Stimulated activated CD8-positive, alpha-beta memory T cell treated with anti-CD3 and anti-CD28 coated beads, Interleukin-15, amount 100 ng/mL, for 1 hour (primary cell): ENCODE data around the gene EPN2.
"Not testable (repeated sequence)": the region's sequence is repeated elsewhere in the genome, so short reads cannot be mapped to it uniquely, and the experiment has no call there.

ENCODE experiments used
- DNase-seq: peaks from one replicate; pipeline ENCODE4 v3.0.0-alpha.2; 2020; ENCODE audit warnings: low read depth

The EPN2 gene

DNA sequence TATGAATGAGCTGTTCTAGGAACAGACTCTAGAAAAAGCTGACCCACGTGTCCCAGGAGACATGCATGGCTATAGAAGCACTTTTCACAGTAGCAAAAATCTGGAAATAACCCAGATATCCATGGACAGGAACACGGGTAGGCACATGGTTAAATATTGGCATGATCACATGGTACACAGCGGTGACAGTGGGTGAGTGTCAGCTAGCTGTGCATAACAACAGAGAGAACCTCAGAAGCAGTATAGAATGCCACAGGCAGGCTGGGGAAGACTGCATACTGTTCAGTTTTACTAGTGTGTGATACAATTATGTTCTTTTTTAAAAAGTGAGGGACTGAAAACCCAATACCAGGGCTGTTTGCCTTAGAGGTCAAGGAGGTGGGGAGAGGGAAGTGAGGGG, 31.4 kb downstream of the EPN2 start:
- no peak for DNase-seq

DNA sequence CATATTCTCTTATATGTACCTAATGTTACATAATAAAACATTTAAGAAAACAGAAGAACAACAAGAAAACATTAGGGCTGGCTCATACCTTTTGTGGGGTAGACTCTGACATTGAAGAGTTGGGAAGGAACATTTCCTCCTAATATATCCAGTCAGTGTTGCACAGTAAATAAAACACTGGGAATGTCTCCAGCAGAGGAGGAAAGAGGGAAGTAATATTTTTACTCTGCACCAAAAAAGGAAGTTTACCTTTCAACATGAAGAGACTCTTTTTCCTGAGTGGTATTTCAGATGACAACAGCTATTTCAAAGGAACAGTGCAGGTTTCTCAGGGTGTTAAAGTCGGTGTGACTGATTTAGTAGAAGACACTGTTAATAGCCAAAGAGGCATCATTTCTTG, 31.9 kb downstream of the EPN2 start:
- no peak for DNase-seq

DNA sequence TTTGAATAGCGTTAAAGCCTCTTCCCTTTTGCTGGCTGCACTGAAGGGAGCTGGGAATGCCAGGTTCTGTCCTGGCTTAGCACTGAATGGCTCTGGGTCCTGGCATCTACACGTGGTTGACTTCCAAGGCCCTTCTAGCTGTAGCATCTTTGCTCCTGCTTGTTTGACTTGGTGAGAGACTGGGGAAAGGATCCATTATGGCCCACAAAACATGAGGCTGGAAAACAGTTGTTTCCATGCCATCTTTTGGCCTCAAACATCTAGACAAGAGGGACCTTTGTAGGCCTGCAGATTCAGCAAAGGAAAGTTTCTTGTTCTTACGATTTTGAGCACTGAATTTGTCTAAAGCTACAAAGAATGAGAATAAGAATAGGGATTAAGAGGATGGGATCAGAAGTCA, 32.5 kb downstream of the EPN2 start:
- DNase-seq: no peak

DNA sequence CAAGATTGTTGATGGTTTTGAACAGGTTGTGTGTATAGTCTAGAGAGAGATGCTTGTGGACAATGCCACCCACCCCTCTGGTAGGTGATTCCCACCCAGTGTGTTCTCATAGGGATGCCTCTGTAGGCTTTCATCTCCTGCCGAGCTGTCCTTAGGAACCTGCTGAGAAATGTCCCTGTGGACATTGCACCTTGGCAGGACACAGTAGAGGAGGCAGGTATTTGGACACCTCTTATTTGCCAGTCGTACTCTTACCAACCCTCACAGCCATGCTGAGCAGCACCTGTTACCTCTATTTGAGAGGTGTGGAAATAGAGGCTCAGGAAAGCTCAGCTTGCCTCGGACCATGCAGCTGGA, 33.2 kb downstream of the EPN2 start:
- DNase-seq: no peak

DNA sequence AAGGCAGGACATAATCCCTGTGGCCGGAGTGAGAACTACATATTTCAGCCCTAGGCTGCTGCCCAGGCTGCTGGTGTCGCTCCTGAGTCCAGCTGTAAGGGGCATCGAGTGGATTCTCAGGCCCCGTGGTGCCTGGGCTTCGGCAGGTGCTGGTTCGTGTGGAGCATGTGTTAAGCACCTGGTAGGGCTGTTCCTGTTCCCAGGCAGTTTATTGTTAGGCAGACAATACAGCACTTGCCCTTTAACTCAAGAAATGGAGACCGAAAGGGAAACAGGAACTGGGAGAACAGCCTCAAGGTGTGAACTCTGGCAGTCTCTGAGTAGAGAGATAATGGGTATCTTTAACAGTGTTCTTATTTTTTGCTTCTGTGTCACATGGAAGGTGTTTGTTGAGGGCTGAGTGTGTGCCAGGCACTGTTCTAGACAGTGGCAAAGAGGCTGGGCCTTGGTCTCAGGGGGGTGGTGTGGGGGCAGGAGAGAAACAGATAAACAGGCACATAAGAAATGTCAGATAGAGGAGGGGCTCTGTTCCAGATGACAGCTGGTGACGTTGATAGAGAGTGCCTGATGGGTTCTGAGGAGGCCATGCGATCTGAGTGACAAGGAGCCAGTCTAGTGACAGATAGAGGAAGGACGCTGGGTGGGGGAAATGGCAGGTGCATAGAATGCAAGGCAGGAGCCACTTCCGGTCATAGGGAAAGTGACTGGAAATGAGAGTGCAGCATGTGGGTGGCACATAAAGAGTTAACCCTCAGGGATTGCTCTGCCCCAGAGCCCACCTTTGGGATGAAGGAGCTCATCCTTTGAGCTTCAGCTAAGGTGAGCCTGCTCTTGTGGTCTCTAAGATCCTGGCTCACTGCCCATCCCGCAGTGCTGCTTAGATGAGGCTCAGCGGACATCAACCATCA, 33.8 kb downstream of the EPN2 start:
- no peak for DNase-seq

DNA sequence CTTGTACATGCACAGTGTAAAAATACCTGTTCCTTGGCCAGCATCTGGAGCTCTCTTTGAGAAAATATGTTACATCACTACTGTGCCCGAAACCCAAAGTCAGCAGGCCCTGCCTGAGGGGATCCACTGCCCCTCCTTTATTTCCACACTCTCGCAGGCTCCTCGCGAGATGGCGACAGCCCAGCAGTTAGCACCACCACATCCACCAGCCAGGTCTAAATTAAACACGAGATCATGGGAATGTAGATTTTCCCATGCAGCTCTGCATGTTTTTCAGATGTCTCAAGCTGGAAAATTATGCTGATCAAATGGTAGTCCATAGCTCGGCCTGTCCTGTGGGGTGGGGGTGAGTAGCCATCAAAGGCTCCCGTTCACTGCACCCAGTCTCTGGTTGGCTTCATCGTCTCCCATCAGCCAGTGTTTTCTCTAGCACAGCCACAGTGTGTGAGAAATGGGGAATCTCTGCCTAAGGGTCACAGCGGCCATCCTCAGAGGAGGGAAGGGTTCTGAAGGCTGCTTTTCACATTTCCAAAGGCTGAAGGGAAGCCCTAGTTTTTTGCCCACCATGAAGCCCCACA, 34.7 kb downstream of the EPN2 start:
- DNase-seq: no peak

DNA sequence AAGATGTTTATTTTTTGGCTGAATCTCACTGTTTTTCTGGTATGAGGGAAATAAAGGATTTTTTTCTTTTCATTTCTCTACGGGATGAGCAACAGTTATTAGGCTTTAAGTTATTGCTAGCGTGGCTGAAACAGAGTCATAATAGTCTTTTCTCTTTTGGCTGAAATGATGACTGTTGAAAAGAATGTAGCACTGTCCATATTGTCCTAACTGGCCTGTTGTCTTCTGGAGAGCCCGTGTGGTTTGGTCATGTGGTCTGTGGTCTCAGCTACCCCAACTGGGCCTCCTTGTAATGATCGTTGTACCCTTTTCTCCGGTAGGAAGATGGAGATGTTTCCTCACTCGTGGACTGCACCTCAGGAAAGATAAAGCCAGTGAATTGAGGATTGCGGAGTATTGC, 36.6 kb downstream of the EPN2 start:
- no peak for DNase-seq

DNA sequence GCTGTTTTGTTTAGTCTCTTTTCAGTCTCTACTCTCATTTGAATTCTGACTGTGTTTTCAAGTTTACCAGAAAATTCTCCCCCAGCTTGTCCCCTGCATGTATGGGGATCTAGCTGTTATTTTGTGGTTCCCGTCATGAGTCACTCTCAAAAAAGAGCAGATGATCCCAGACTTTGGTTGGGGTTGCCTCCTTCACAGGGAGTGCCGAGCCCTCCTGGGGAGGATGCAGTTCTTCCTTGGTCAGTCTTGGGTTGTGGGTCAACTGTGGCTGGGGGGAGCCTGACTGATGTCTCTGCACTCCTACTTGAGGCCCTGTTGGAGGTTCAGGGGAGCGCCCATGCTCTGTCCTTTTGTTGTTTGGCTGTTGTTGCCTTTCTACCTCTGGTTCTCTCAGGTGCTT, 37.7 kb downstream of the EPN2 start:
- DNase-seq: no peak

DNA sequence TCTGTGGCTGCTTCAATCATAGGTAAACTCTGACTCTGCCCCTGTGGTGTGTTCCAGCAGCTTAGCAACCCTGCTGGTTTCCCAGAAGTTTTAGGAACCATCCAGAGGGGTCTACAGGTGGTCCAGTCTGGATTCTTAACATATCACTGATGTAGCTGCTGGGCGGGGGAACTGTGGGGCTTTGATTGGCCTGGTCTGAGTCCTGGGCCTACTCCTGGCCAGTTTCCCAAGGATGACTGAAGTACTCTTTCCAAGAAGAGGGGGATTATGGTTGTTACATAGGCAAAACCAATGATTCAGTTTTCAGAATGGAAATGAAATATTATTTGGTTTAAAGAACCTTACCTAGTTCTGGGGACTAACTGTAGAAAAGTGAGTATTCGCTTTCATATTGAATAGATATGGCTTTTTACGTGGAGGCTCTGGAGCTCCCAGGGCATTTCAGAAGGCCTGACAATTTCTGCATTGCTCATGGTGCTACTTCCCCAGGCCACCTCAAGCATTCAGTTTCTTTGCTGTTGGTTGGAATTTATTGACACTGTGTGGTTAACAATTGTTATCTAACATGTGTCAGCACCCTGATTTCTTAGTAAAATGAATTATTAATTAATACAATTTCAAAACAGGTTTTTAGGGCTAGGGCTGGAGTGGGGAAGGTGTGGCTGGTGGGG, 38.4 kb downstream of the EPN2 start:
- no peak for DNase-seq

DNA sequence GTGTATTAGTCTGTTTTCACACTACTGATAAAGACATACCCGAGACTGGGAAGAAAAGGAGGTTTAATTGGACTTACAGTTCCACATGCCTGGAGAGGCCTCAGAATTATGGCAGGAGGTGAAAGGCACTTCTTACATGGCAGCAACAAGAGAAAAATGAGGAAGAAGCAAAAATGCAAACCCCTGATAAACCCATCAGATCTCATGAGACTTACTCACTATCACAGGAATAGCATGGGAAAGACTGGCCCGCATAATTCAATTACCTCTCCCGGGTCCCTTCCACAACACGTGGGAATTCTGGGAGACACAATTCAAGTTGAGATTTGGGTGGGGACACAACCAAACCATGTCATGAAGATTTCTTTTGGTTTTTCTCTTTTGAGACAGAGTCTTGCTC, 41.1 kb downstream of the EPN2 start:
- DNase-seq: not testable (repeated sequence)

DNA sequence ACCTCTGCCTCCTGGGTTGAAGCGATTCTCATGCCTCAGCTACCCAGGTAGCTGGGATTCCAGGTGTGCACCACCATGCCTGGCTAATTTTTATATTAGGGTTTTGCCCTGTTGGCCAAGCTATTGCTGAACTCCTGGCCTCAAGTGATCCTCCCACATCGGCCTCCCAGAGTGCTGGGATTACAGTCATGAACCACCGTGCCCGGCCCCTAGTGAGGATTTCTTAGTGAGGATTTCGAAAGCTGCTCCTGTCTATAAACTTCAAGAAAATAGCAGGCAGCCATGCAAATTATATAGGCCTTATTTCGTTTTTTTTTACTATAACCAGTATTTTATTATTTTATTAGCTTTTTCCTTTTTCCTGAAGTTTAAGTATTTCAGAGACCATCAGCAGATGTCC, 41.6 kb downstream of the EPN2 start:
- DNase-seq: no peak

DNA sequence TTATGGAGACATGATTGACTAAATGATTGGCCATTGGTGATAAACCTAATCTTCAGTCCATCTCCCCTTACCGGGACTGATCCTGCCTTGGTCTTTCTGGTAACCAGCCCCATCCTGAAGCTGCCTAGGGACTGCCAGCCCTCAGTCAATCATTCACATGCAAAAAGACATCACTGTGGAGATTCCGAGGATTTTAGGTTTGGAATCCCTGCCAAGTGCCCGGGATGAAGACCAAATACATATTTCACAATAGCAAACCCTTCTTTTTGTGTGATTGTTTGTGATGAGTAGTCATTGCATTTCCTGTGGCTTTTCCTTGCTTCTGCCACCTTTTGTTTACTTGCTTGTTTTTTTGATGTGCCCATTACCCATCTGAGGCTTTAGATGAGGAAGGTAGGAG, 44.0 kb downstream of the EPN2 start:
- no peak for DNase-seq

DNA sequence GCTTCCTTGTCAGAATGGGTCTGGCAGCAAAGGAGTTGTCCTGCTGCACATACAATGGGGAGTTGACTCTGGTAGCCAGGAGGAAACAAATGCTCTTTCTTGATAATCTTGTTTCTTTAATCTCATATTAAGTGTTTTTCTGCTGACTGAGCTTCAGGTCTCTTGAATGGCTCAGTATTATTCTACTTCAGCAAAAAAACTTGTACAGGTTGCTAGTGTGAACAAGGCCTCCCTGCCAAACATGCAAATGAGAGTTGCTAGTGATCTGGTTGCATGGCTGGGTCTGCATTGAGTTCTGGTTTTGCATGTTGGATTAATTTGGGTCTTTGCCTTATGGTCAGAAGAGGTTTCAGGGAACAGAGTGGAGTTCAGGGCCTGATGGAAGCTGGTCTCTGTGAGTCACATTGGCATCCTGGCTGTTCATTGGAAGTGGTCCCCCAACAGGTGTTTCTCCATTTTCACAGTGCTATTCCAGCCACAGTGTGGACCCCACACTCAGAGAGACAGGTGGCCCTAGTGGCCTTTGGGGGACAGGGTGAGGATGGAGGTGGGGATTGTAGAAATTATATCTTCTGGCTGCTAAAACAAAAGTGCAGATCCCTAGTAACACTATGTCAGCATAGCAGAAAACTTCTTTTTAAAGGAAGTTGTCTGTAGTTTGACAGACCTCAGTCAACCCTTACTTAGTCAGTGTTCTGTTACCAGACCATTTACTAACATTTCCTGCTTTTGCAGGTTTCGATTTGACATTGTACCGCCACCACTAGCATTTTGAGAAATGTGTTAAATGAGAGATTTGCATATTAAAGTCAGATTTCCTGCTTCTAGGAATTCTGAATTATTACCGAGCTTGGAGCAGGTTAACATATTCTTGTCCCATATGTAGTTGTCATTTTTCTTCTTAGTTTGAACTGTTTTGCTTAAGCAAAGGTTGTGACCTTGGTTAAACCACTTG, 47.1 kb downstream of the EPN2 start:
- DNase-seq: no peak

DNA sequence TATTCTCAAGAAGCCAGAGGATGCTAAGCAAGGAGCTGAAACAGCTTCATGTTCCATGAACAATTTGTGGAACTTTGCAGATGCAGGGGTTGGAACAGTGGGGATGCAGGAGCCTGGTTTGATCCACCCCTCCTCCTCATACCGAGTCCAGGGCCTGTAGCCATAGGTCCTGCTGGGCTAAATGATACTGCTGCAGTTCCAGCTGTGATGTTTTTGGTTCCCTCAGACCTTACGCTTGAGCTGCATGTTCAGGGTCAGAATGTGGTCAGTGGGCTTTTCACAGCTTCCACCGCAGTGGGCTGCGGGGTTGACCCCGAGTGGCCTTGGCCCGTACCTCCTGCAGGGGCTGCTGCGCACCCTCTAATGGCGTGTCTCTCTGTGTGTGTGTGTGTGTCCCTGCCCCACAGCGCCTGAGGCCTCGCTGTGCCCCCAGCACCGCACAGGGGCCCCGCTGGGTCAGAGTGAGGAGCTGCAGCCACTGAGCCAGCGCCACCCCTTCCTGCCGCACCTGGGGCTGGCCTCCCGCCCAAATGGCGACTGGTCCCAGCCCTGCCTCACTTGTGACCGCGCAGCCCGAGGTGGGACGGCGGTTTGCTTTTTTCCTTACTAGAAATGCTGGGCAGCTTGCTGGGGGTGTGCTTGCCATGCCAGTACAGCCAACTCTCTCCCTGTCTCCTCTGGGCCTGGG, 48.2 kb downstream of the EPN2 start:
- no peak for DNase-seq

DNA sequence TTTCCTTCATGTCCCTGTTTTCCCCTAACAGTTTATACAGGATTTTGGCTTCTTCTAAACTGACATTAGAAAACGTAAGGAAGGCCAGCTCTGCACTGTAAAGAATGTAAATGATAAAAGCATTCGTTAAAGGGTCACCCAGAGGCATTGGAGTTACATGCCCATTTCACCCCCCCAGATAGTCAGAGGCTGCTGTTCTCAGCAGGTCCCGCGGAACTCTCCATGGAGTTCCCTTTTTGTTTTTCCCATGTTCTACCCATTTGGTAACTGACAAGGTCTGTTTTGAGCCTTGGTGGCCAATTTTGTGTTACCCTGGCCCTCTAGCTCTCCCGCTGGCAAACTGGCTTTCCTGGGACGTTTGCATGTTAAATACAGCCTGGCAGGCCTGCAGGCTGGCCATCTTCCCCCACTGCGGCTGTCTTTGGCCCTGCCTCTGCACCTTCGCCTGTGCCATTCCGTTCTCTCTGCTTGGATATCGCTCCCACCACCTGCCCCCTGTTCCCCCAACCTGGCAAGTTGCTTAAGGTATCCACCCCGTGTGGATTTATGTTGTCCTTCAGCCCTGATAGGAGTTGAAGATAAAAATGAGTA, 49.7 kb downstream of the EPN2 start:
- no peak for DNase-seq

DNA sequence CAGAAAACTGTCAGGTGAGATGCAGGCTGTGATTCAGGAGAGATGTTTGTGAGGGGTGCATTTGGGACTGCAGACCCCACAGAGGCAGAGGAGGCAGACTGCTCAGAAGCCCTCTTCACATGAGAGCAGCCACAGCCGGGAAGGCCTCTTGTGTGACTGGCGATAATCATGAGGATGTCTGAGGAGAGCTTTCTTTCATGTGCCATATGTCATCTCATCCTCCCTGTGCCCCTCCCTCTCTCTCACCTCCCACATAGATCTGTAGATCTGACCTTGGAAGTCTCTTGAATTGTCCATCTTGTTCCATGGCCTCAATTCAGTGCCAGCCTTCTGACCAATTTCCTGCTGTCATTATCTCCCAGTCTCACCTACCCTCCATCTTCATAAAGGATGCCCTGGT, 50.5 kb downstream of the EPN2 start:
- no peak for DNase-seq

DNA sequence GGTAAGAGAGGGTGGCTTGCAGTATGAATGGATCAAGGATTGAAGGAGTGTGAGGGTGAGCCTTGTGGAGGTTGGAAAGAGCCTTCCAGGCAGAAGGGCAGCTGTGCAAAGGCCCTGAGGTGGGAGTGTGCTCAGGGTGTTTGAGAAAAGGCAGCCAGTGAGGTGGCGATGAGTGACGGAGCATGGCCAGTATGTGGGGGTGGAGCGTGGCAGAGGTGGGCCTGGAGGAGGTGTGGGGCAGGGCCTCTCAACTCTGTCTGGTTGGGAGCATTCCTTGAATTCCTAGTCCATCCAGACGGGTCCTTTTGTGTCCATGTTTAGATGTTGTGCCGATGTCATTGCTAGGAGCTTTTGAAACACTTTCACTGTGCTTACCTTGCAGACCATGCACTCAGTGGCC, 51.3 kb downstream of the EPN2 start:
- no peak for DNase-seq

DNA sequence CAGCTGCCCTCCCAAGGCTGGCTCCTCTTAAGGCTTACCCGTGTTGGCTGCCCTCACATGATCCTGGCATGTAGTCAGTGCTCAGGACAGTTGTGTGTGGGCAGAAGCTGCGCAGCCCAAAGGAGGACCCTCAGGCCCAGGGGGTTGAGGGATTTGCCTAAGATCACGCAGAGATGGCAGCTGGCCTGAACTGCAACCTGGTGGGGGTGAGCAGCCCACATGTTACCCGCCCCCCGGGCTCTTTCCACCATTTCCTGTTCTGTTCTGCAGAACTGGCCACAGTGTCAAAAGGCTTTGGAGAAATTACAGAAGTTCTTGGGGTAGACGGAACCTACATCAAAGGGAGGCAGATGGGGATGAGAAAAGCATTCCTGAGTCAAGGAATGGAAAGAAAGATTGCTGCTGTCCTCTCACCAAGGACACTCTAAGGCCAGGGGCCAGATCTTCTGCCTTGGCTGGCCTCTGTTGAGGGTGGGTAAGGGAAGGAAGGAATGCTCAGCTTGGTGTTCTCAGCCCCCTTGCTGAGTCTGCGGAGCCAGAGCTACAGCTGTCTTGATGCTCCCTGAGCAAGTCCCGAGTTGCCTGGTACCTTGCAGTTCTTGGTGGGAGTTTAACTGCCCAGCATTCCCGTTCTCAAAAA, 53.0 kb downstream of the EPN2 start:
- DNase-seq: no peak

DNA sequence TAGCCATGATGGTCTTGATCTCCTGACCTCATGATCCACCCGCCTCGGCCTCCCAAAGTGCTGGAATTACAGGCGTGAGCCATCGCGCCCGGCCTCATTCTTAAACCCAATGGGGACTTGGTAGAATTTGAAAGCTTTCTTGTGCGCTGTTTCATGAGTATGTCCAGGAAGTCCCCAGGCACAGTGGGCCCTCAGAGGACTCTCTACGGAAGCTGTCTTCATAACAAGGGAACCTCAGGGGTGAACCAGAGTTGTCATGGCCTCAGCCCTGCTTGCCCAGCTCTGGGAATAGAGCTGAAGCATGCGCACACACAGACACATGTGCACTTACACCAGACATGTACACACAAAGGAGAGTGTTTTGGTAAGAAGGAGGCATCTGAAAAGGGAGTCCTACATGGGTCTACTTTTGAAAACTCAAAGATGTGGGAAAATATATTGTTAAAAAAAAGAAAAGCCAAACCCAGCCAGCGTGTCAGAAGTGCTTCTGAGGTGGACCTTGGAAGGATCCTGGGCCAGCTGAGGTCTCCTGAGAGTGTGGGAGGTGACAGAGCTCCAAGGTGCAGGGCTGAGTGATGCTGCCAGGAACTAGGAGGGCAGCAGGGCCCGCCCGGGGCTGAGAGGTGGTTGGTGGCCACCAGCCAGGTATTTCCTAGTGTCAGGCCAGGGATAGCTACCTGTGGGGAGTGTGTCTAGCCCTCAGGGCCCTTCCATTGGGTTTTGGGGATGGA, 54.6 kb downstream of the EPN2 start:
- no peak for DNase-seq

DNA sequence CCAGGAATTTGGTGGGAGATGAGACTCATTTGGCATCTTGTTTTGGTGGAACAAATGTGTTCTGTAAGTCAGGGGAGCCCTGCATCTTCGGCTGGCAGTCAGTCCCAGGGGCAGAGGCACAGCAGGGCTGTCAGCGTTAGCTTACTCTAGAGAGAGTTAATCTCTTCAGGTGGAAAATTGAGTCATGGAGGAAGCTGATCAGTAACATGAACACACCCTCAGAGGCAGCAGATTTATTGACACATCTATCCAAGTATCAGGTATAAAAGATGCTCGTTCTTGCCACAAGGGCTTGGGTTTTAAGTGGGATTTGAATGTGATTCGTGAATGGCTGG, 55.2 kb downstream of the EPN2 start:
- no peak for DNase-seq
